GM21737 (cell line): ENCODE data around the gene RBPJ.

Source experiments
- ATAC-seq: cut with Tn5 transposase; IDR thresholded peaks from one replicate; pipeline ENCODE4 v1.9.1; 2021; ENCODE audit warnings: mild to moderate bottlenecking, moderate library complexity; ENCODE audit not compliant: unreplicated experiment

RBPJ gene

DNA sequence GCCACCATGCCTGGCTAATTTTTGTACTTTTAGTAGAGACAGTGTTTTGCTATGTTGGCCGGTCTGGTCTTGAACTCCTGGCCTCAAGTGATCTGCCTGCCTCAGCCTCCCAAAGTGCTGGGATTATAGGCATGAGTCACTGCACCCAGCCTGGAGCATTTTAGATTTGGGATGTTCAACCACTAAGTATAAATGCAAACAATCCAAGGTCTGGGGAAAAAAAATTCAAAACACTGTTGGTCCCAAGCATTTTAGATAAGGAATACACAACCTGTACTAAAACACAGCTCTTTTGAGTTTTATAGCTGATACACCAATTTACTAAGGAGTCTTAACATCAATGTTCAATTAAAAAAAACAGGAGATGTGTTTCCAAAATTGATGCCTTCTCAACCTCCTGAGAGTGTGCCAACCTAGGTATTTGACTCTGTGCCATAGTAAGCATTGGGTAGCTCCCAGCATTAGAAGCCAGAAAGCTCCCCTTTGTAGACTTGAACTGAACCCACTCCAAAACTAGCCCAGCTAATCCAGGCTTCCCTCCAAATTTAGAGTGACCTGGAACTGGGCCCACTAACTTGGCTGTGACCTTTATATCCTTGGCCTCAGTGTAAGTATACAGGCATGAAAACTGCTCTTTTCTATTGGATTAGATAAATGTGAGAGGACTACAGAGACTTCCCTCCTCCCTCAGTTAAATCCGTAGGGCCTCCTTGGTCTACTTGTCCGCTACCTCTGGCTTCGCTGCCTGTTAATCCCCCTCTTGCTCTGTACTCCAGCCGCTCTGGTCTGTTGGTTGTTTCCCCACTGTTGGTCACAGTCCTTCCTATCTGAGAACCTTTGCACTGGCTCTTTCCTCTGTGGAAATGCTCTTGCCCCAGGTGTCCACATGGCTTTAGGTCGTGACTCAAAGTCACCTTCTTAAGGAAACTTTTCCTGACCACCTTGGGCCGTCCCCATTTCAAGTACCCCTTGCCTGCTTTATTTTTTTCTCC, 91.9 kb downstream of the RBPJ start:
- ATAC-seq: no peak

GRCh38 chr4:26413582-26413981, 92.8 kb downstream of the RBPJ start:
- no peak for ATAC-seq

DNA sequence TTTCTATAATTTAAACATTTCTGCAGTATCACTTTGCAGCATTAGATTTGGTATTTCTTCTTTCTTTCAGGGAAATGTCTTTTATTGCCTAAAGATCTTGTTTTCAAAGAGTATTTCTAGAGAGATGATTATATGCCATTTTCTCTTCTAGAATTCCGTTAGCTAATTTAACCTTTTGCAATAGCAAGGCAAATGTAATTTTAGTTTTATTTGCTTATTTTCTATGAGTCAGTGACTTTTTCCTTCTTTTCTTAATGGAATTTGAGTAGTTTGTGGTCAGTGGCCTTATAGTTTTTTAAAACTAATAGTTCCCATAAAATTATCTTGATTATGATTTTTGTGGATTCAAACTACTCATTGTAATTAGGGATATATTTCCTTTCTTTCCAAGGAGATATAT, 97.3 kb downstream of the RBPJ start:
- ATAC-seq: no peak

DNA sequence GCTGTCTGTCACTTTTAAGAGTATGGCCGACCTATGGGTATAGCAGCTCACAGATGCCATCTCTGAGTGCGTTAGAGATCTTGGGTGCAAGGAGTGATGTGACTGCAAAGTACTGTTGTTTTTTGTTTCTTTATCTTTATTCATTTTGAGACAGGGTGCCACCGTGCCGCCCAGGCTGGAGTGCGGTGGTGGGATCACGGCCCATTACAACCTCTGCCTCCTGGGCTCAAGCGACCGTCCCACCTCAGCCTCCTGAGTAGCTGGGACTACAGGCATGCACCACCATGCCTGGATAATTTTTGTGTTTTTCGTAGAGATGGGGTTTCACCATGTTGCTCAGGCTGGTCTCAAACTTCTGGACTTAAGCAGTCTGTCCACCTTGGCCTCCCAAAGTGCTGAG, 98.0 kb downstream of the RBPJ start:
- ATAC-seq: no peak

DNA sequence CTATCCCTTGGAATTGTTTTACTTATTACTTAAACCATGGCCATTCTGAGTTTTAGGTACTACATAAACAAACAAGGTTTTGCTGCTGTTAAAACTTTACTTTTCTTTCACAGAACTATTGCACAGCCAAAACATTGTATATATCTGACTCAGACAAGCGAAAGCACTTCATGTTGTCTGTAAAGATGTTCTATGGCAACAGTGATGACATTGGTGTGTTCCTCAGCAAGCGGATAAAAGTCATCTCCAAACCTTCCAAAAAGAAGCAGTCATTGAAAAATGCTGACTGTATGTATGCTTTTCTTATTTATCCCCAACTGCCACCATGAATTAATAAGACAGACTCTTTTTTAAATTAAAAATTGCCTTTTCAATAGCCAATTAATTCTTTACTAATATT, 99.6 kb downstream of the RBPJ start:
- ATAC-seq: no peak

DNA sequence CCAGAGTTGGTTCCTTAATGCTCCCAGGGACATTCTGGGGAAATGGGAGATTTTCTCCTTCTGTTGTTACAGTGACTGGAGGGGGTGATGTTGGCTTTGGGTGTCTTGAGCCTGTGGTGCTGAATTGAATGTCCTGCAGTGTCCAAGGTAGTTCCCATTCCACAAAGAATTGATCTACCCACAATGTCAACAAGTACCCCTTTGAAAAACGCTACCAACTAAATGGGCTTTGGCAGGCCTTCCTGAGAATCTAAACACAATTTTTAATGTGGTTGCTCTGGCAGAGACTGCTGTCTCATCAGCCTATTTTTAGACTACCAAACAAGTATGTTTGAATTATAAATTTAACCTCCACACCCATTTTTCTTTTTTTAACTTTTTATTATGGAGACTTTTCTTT, 100.1 kb downstream of the RBPJ start:
- ATAC-seq: no peak

- no peak for ATAC-seq
Observed at GRCh38 chr4:26424153-26424552, 103.3 kb downstream of the RBPJ start.

DNA sequence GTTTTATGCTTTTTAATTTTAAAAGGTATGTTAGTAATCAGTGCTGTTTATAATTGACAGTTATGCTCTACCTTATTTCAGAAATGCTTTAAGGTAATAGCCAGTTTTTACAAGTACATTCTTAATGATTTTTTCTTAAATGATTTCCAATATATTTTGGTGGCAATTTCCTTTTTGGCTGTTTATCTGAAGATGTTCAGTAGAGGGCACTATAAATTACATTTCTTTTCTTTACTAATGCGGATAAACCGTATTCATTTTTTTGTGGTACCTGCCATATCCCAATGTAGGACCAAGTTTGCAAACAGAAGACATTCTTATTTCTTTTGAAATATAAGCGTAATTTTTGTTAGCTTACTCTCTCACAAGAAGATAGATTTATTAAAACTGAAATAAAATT, 104.0 kb downstream of the RBPJ start:
- ATAC-seq: no peak

GRCh38 chr4:26425953-26426352, 105.1 kb downstream of the RBPJ start:
- ATAC-seq: no peak

DNA sequence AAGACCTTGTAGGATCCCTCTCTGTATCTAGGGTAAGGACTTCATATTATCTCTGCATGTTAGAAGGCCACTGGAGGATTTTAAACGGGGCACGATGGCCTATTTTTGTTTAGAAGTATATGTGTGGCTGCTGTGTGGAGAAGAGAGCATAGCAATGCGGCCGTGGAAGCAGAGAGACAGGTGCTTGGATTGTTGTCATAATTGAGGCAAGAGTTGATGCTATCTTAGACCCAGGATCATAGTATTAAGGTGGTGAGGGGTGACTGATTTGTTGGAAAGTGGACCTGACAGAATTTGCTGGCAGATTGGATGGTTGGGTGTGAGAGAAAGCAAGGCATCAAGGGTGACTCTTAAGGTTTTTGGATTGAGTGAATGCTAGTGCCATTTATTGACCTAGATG, 106.1 kb downstream of the RBPJ start:
- no peak for ATAC-seq

- no peak for ATAC-seq
Observed at GRCh38 chr4:26429910-26430309, 109.1 kb downstream of the RBPJ start.

DNA sequence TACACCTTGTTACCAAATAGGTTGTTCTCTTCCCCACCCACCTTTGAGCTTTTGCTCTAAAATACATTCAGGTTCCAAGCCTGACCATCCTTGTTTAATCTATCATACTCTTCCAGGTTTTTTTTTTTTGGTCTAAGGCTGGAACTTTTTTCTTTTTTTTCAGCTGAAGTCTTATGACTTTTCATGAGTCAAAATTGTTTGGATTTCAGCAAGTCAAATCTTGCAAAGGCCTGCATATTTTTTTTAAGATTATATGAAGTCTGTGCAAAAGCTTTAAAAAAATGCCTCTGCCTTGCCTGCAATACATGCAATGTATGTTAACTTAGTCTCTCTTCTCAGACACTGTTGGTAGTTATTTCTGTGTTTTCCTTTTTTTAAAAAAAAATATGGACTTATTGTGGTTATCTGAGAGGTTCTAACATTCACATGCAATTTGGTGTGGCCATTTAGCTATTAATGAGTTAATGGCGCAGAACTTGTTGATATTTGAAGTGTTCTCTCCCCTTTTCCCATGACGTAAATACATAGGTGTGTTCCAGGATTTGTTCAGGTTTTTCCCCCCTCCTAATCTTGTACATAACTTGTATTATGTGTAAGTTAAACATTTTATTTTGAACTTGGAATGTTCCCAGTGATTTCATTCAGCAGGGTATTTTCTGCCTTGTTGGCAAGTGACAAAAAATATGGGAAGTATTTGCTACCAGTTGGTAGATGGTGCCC, 110.8 kb downstream of the RBPJ start:
- no peak for ATAC-seq

DNA sequence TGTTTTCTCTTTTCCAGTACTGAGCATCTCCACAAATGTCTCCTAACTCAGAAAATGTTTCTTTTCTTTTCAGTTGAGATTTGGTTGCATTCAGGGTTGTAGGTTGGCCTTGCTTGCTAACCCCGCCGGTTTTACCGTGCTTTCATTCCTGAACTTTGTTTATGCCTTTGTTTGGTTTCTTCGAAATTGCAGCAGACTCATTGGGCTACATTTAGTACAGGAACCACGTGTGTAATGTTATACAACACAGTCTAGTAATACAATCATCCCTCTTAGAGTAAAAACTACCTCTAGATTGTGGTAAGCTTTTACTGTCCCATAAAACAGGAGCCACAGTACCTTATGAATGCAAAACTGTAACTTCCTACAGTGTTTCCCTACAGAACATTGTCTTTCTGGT, 111.6 kb downstream of the RBPJ start:
- ATAC-seq: no peak

GRCh38 chr4:26433556-26433955, 112.7 kb downstream of the RBPJ start:
- no peak for ATAC-seq

DNA sequence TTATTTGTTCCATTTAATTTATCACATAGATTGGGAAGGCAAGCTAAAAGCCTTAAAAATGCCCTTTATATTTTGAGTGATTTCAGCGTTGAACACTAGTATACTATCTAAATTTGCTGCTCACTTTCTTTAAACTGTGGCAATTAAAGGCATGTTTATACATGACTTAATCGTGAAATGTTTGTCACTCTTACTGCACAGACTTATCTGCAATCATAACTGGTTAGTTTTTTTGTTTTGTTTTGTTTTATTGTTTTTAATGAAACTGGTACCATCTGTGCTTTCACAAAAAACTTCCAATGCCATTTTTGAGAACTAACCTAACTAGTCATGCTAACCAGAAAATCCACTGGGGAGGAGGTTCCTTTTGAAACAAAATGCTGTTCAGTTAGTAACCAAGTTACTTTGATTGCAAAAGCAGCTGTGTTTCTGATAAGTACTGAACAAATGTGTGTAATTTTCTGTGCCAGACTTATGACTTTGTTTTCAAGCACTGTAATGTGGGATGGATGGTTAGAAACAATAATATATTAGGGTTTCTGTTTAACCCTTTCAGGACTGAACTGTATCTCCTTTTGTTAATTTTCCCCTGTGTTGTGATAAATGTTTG, 113.3 kb downstream of the RBPJ start:
- no peak for ATAC-seq

DNA sequence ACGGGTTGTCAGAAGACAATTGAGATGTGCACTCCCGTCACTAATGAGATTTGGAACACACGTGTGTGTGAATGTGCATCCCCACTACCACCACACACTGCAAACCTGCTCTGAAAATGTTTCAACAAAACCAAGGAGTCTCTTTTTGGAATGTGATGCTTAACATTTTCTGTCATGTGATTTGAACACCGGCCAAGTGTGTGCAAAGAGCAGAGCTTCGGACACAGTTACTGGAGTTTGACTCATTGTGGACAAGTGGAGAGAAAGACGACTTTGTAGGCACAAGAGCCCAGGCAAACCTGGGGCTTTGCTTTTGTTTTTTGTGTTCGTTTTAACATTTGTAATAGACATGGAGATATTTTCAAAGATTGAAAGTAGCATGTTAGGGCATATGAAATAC, 120.3 kb downstream of the RBPJ start:
- ATAC-seq: no peak

DNA sequence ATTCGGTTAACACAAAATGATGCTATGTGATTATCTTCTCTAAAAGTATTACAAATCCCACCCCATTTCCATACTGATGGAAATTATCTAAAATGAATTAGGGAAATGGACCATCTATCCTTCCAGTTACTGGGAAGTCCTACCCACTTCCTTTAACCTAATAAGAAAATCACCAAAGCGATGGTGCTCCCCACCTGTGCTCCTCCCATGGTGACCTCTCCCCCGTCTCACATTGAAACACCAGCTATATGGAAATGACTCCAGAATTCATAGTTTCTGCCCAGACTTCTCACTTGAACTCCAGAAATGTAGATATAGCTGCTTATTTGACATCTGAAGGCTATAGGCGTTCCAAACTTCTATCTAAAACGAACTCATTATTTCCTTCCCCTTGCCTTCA, 121.0 kb downstream of the RBPJ start:
- ATAC-seq: no peak

DNA sequence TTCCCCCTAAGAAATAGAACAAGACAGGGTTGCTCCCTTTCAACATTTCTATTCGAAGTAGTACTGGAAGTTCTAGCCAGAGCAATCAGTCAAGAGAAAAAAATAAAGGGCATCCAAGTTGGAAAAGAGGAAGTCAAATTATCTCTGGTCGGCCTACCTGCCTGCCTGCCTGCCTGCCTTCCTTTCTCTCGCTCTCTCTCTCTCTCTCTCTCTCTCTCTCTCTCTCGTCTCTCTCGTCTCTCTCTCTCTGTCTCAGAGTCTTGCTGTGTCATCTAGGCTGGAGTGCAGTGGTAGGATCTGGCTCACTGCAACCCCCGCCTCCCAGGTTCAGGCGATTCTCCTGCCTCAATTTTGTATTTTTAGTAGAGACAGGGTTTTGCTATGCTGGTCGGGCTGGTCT, 126.6 kb downstream of the RBPJ start:
- no peak for ATAC-seq

GRCh38 chr4:26450418-26450817, 129.6 kb downstream of the RBPJ start:
- no peak for ATAC-seq

DNA sequence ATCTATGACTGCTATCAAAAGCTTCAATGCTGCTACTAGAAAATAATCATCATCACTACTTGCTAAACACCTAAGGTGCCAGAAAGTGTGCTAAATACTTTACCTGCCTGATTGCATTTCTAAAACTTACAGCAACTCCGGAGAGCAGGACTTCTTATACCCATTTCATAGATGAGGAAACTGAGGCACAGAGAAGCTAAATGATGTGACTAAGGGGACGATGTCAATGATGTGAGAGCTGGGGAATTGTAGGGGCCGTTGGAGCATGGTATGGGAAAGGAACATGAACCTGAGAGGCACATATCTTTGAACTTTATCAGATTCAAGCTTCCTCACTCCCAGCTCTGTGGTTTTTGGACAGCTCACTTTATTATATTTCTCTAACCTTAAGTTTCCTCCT, 130.8 kb downstream of the RBPJ start:
- no peak for ATAC-seq

GRCh38 chr4:26452565-26453531, 132.0 kb downstream of the RBPJ start:
- no peak for ATAC-seq
